IMR-90 (cell line): ENCODE measurements around the gene FAXDC2. TPM values are rescaled to one million over a fixed set of nuclear protein-coding genes. Genes with fewer than 3 reads are reported as not detected.

Source experiments
- ATAC-seq: fragments of 200-7000 bp; cut with Tn5 transposase; 2 replicates; pipeline ENCODE4 v1.9.1; 2020; ENCODE audit warnings: low read depth, mild to moderate bottlenecking, moderate library complexity
- BruUV-seq: library from RNA; stranded (reverse); fragments of 400-500 nt; replicated peaks from 2 replicates; lab custom pipeline; 2021; lab: Mats Ljungman, UMichigan
- CTCF ChIA-PET: fragments of 300-600 bp; formaldehyde crosslinking; extraction: SDS; loops from one replicate; lab custom pipeline; 2021; ENCODE audit warnings: antibody characterized with exemption; lab: Yijun Ruan, JAX
- POLR2A ChIA-PET: fragments of 300-600 bp; sonication (Branson Sonifier 250); formaldehyde crosslinking; loops from one replicate; lab custom pipeline; 2022; ENCODE audit warnings: antibody characterized with exemption; ENCODE audit not compliant: unreplicated experiment; lab: Charles Lee
- DNase-seq: peaks from one replicate; pipeline ENCODE4 v3.0.0; 2013
- H2AFZ ChIP-seq: replicated peaks from 2 replicates; pipeline ENCODE3; 2013; ENCODE audit warnings: low read length, mild to moderate bottlenecking; ENCODE audit not compliant: poor library complexity
- H2AK5ac ChIP-seq: 2 replicates; pipeline ENCODE4 v1.6.1; 2013; ENCODE audit warnings: low read depth, low read length, inconsistent platforms
- H2AK9ac ChIP-seq: replicated peaks from 2 replicates; pipeline ENCODE3; 2013; ENCODE audit warnings: mild to moderate bottlenecking, low read depth, low read length, moderate library complexity; ENCODE audit not compliant: poor library complexity
- H2BK120ac ChIP-seq: 2 replicates; pipeline ENCODE4 v1.6.1; 2013; ENCODE audit warnings: low read depth, low read length, inconsistent platforms
- H2BK15ac ChIP-seq: 3 replicates; pipeline ENCODE4 v1.6.1; 2013; ENCODE audit warnings: low read depth, low read length, inconsistent platforms
- H2BK20ac ChIP-seq: 2 replicates; pipeline ENCODE4 v1.6.1; 2013; ENCODE audit warnings: low read depth, mild to moderate bottlenecking, inconsistent platforms, low read length, moderate library complexity
- H2BK5ac ChIP-seq: 2 replicates; pipeline ENCODE4 v1.6.1; 2013; ENCODE audit warnings: mild to moderate bottlenecking, low read depth, low read length, inconsistent platforms; ENCODE audit not compliant: poor library complexity, severe bottlenecking
- H3K14ac ChIP-seq: replicated peaks from 2 replicates; pipeline ENCODE4 v1.6.1; 2013; ENCODE audit warnings: low read depth, low read length, inconsistent platforms
- H3K18ac ChIP-seq: 2 replicates; pipeline ENCODE4 v1.6.1; 2013; ENCODE audit warnings: low read depth, low read length, control low read depth
- H3K23ac ChIP-seq: 2 replicates; pipeline ENCODE4 v1.6.1; 2013; ENCODE audit warnings: low read depth, low read length, inconsistent platforms
- H3K27ac ChIP-seq: 2 replicates; pipeline ENCODE4 v1.5.1; 2013; ENCODE audit warnings: mild to moderate bottlenecking, control low read depth, low read length; ENCODE audit not compliant: insufficient read depth
- H3K27me3 ChIP-seq: 2 replicates; pipeline ENCODE4 v1.6.1; 2013; ENCODE audit warnings: low read length; ENCODE audit not compliant: control insufficient read depth, insufficient read depth
- H3K36me3 ChIP-seq: 2 replicates; pipeline ENCODE4 v1.6.1; 2013; ENCODE audit warnings: low read length, mixed read lengths; ENCODE audit not compliant: control insufficient read depth, insufficient read depth
- H3K4ac ChIP-seq: 2 replicates; pipeline ENCODE4 v1.6.1; 2013; ENCODE audit warnings: low read depth, low read length, inconsistent platforms
- H3K4me1 ChIP-seq: 2 replicates; pipeline ENCODE4 v1.6.1; 2013; ENCODE audit warnings: low read length, mixed read lengths; ENCODE audit not compliant: control insufficient read depth, insufficient read depth
- H3K4me2 ChIP-seq: 2 replicates; pipeline ENCODE4 v1.6.1; 2013; ENCODE audit warnings: low read depth, mild to moderate bottlenecking, control low read depth, low read length, moderate library complexity
- H3K4me3 ChIP-seq: 2 replicates; pipeline ENCODE4 v1.5.1; 2013; ENCODE audit warnings: low read depth, mild to moderate bottlenecking, control low read depth, low read length, moderate library complexity; ENCODE audit not compliant: insufficient read depth
- H3K56ac ChIP-seq: 2 replicates; pipeline ENCODE4 v1.6.1; 2013; ENCODE audit warnings: low read length, inconsistent platforms; ENCODE audit not compliant: insufficient read depth; ENCODE audit errors: extremely low read depth
- H3K79me1 ChIP-seq, 2 experiments: 2 replicates each; pipeline ENCODE4 v1.6.1; 2013; ENCODE audit warnings: low read length in 2 of 2, inconsistent platforms in 1 of 2, low read depth in 1 of 2
- H3K9ac ChIP-seq: 2 replicates; pipeline ENCODE4 v1.6.1; 2013; ENCODE audit warnings: low read depth, low read length, control low read depth
- H3K9me1 ChIP-seq: 2 replicates; pipeline ENCODE4 v1.6.1; 2013; ENCODE audit warnings: low read length, inconsistent platforms; ENCODE audit not compliant: insufficient read depth
- H3K9me3 ChIP-seq: 2 replicates; pipeline ENCODE4 v1.6.1; 2013; ENCODE audit warnings: low read length; ENCODE audit not compliant: control insufficient read depth, insufficient read depth
- H4K20me1 ChIP-seq: 2 replicates; pipeline ENCODE4 v1.6.1; 2013; ENCODE audit warnings: low read length, inconsistent platforms; ENCODE audit not compliant: insufficient read depth
- H4K5ac ChIP-seq: 2 replicates; pipeline ENCODE4 v1.6.1; 2013; ENCODE audit warnings: mild to moderate bottlenecking, low read depth, low read length, control low read depth
- H4K8ac ChIP-seq, 2 experiments: 2 replicates each; pipeline ENCODE4 v1.6.1; 2013; ENCODE audit warnings: low read depth in 2 of 2, low read length in 2 of 2, control low read depth in 1 of 2, inconsistent platforms in 1 of 2
- H4K91ac ChIP-seq: 2 replicates; pipeline ENCODE4 v1.6.1; 2013; ENCODE audit warnings: low read depth, low read length, inconsistent platforms; ENCODE audit not compliant: insufficient read depth
- BHLHE40 ChIP-seq: fragments of 150-350 bp; IDR thresholded peaks from 2 replicates; pipeline ENCODE4 v1.6.1; 2016; ENCODE audit warnings: mild to moderate bottlenecking, low read depth, low read length
- CEBPB ChIP-seq: IDR thresholded peaks from 2 replicates; pipeline ENCODE4 v1.6.1; 2012; ENCODE audit warnings: low read depth, low read length, improper control_type of control experiment
- CHD1 ChIP-seq: IDR thresholded peaks from 2 replicates; pipeline ENCODE4 v1.6.1; 2012; ENCODE audit warnings: low read depth, low read length, improper control_type of control experiment
- MAZ ChIP-seq: IDR thresholded peaks from 2 replicates; pipeline ENCODE4 v1.6.1; 2012; ENCODE audit warnings: low read depth, mild to moderate bottlenecking, low read length, improper control_type of control experiment, moderate library complexity, borderline replicate concordance
- NFE2L2 ChIP-seq: fragments of 150-350 bp; IDR thresholded peaks from 2 replicates; pipeline ENCODE4 v1.6.1; 2016; ENCODE audit warnings: low read depth, mild to moderate bottlenecking, low read length
- RAD21 ChIP-seq: IDR thresholded peaks from 2 replicates; pipeline ENCODE4 v1.6.1; 2012; ENCODE audit warnings: low read length, improper control_type of control experiment
- RCOR1 ChIP-seq: IDR thresholded peaks from 2 replicates; pipeline ENCODE4 v1.6.1; 2012; ENCODE audit warnings: mild to moderate bottlenecking, low read length, improper control_type of control experiment; ENCODE audit not compliant: insufficient replicate concordance
- RFX5 ChIP-seq: IDR thresholded peaks from 2 replicates; pipeline ENCODE4 v1.8.0; 2012; ENCODE audit warnings: low read depth, mild to moderate bottlenecking, low read length, moderate library complexity
- SMC3 ChIP-seq: fragments of 150-350 bp; IDR thresholded peaks from 2 replicates; pipeline ENCODE4 v1.6.1; 2016; ENCODE audit warnings: low read depth, mild to moderate bottlenecking, antibody characterized with exemption, low read length, moderate library complexity
- WGBS, 2 experiments: methylation state at CpG; one replicate each; pipeline versions ENCODE4 v1.1.5 to v1.1.7; 2013; ENCODE audit warnings: missing lambda C conversion rate in 2 of 2; ENCODE audit not compliant: insufficient read length in 1 of 2; ENCODE audit errors: extremely low coverage in 2 of 2; 5-methylcytosine and 5-hydroxymethylcytosine counted together
- dilution Hi-C: fragments of 300-500 bp; cut with HindIII; formaldehyde crosslinking; loops from one replicate; pipeline ENCODE4 v1.14.3; 2018; ENCODE audit warnings: low sequenced_read_pairs; ENCODE audit not compliant: unreplicated experiment
- in situ Hi-C: fragments of 300-500 bp; cut with MboI; formaldehyde crosslinking; loops from 3 replicates; pipeline ENCODE4 v1.14.3; 2019; ENCODE audit warnings: low sequenced_read_pairs, inconsistent platforms, mixed read lengths
- intact Hi-C: fragments of 100-400 bp; cut with micrococcal nuclease; formaldehyde crosslinking; loops from 2 replicates; pipeline ENCODE4 v1.10.0; 2022
- polyA plus RNA-seq, 3 experiments: library from polyadenylated mRNA; depleted of rRNA; stranded (reverse); fragments of >200 nt; gene quantifications; 2 replicates each; pipeline ENCODE4 v1.2.3, GENCODE V29; 2012; ENCODE audit warnings: low replicate concordance in 1 of 3
- total RNA-seq: library from RNA; depleted of rRNA; stranded (reverse); fragments of >200 nt; gene quantifications from 2 replicates; pipeline ENCODE4 v1.2.3, GENCODE V29; 2012
- TF ChIP-seq, protein P1 (sequence below): fragments of 150-350 bp; IDR thresholded peaks from 2 replicates; pipeline ENCODE4 v1.6.1; 2017; ENCODE audit warnings: mild to moderate bottlenecking, antibody characterized with exemption, low read length, low read depth
- TF ChIP-seq, protein P2 (sequence below): fragments of 150-350 bp; IDR thresholded peaks from 2 replicates; pipeline ENCODE4 v1.6.1; 2016; ENCODE audit warnings: low read depth, mild to moderate bottlenecking, low read length, moderate library complexity, borderline replicate concordance
- TF ChIP-seq, protein P3 (sequence below): conservative IDR thresholded peaks from 2 replicates; pipeline ENCODE4 v1.5.1; 2012; ENCODE audit warnings: mild to moderate bottlenecking, low read depth, low read length, improper control_type of control experiment

The FAXDC2 gene
- total and polyA plus RNA-seq, 2 of the 4 experiments (the other 2 are of a cell fraction): 4.3 to 8.9 TPM

DNA sequence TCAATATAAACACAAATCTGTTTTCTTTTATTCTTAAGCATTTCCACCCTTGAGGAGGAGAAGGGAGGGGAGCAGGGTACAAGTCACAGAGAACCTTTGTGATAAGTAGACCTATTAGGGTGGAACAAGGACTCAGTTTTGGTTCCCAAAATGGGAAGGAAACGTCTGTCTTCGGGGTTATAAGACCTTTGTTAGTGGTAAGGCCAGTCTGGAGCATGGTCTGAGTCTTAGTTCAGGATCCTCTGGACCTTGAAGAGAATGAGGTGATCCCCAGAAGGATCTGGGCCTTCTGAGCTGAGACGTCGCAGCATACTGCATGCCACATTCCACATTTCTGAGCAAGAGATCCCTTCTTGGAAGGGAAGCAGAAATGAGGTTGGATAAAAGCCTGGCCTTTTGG is 37.2 kb downstream of the FAXDC2 start:
- TF ChIP-seq CEBPB (no peak), MAZ (no peak), NFE2L2 (no peak), RCOR1 (no peak), RAD21 (no peak), BHLHE40 (no peak), RFX5 (no peak), CHD1 (no peak), SMC3 (no peak)
- TF ChIP-seq, protein P1, sequence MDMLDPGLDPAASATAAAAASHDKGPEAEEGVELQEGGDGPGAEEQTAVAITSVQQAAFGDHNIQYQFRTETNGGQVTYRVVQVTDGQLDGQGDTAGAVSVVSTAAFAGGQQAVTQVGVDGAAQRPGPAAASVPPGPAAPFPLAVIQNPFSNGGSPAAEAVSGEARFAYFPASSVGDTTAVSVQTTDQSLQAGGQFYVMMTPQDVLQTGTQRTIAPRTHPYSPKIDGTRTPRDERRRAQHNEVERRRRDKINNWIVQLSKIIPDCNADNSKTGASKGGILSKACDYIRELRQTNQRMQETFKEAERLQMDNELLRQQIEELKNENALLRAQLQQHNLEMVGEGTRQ: no peak
- TF ChIP-seq, protein P2, sequence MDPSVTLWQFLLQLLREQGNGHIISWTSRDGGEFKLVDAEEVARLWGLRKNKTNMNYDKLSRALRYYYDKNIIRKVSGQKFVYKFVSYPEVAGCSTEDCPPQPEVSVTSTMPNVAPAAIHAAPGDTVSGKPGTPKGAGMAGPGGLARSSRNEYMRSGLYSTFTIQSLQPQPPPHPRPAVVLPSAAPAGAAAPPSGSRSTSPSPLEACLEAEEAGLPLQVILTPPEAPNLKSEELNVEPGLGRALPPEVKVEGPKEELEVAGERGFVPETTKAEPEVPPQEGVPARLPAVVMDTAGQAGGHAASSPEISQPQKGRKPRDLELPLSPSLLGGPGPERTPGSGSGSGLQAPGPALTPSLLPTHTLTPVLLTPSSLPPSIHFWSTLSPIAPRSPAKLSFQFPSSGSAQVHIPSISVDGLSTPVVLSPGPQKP: no peak
- TF ChIP-seq, protein P3, sequence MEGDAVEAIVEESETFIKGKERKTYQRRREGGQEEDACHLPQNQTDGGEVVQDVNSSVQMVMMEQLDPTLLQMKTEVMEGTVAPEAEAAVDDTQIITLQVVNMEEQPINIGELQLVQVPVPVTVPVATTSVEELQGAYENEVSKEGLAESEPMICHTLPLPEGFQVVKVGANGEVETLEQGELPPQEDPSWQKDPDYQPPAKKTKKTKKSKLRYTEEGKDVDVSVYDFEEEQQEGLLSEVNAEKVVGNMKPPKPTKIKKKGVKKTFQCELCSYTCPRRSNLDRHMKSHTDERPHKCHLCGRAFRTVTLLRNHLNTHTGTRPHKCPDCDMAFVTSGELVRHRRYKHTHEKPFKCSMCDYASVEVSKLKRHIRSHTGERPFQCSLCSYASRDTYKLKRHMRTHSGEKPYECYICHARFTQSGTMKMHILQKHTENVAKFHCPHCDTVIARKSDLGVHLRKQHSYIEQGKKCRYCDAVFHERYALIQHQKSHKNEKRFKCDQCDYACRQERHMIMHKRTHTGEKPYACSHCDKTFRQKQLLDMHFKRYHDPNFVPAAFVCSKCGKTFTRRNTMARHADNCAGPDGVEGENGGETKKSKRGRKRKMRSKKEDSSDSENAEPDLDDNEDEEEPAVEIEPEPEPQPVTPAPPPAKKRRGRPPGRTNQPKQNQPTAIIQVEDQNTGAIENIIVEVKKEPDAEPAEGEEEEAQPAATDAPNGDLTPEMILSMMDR: no peak
- H3K27me3 ChIP-seq: no peaks in the 10 kb centered on the region
- no CpG with 5 or more reads among the region's 4 CpGs for WGBS, 2 experiments
- H3K9me1 ChIP-seq: peaks cover 3% of the 10 kb centered on the region
- H3K79me1 ChIP-seq: peaks cover 24 to 37% of the 10 kb centered on the region in 2 experiments
- peaks cover 66% of the 10 kb centered on the region for H3K36me3 ChIP-seq
- H4K91ac ChIP-seq: no peak overlapping the region
- H3K4ac ChIP-seq: no peak overlapping the region
- no peak overlapping the region for H3K4me3 ChIP-seq
- H3K18ac ChIP-seq: no peak overlapping the region
- H3K23ac ChIP-seq: no peak overlapping the region
- dilution Hi-C loops: no loop called here
- no peak overlapping the region for H3K27ac ChIP-seq
- no peak overlapping the region for H3K14ac ChIP-seq
- POLR2A ChIA-PET: no interaction called here
- no peak overlapping the region for H4K5ac ChIP-seq
- DNase-seq (no peak), ATAC-seq (no peak)
- H2AFZ ChIP-seq: no peak overlapping the region
- no peak overlapping the region for H3K56ac ChIP-seq
- no TSS peak for BruUV-seq
- no peak overlapping the region for H4K8ac ChIP-seq
- H3K4me2 ChIP-seq: no peak overlapping the region
- no peak overlapping the region for H2BK5ac ChIP-seq
- no peak overlapping the region for H2AK9ac ChIP-seq
- intact Hi-C loops: loop anchor here (2.0 to 5.0 kb wide), 2 partner anchors 56 to 346 kb away; no protein-coding TSS in a partner anchor
- H3K4me1 ChIP-seq: no peaks in the 10 kb centered on the region
- no peak overlapping the region for H2BK15ac ChIP-seq
- H3K9ac ChIP-seq: no peak overlapping the region
- CTCF ChIA-PET: no interaction called here
- in situ Hi-C loops: loop anchor here (25.0 kb wide), 1 partner anchor 351 kb away; no protein-coding TSS in a partner anchor
- no peak overlapping the region for H2AK5ac ChIP-seq
- no peak overlapping the region for H2BK20ac ChIP-seq
- peaks cover 7% of the 10 kb centered on the region; the same call in 1 of the 2 replicates for H4K20me1 ChIP-seq
- no peak overlapping the region for H2BK120ac ChIP-seq
- no peaks in the 10 kb centered on the region for H3K9me3 ChIP-seq
